IMR-90 (cell line): ENCODE results near the gene BCAS3. TPM values are rescaled to one million over a fixed set of nuclear protein-coding genes. Genes with fewer than 3 reads are reported as not detected.

Source experiments
- ATAC-seq: fragments of 200-7000 bp; cut with Tn5 transposase; 2 replicates; pipeline ENCODE4 v1.9.1; 2020; ENCODE audit warnings: low read depth, mild to moderate bottlenecking, moderate library complexity
- BruUV-seq: library from RNA; stranded (reverse); fragments of 400-500 nt; replicated peaks from 2 replicates; lab custom pipeline; 2021; lab: Mats Ljungman, UMichigan
- CTCF ChIA-PET: fragments of 300-600 bp; formaldehyde crosslinking; extraction: SDS; loops from one replicate; lab custom pipeline; 2021; ENCODE audit warnings: antibody characterized with exemption; lab: Yijun Ruan, JAX
- POLR2A ChIA-PET: fragments of 300-600 bp; sonication (Branson Sonifier 250); formaldehyde crosslinking; loops from one replicate; lab custom pipeline; 2022; ENCODE audit warnings: antibody characterized with exemption; ENCODE audit not compliant: unreplicated experiment; lab: Charles Lee
- DNase-seq: peaks from one replicate; pipeline ENCODE4 v3.0.0; 2013
- H2AFZ ChIP-seq: replicated peaks from 2 replicates; pipeline ENCODE3; 2013; ENCODE audit warnings: low read length, mild to moderate bottlenecking; ENCODE audit not compliant: poor library complexity
- H2AK5ac ChIP-seq: 2 replicates; pipeline ENCODE4 v1.6.1; 2013; ENCODE audit warnings: low read depth, low read length, inconsistent platforms
- H2AK9ac ChIP-seq: replicated peaks from 2 replicates; pipeline ENCODE3; 2013; ENCODE audit warnings: mild to moderate bottlenecking, low read depth, low read length, moderate library complexity; ENCODE audit not compliant: poor library complexity
- H2BK120ac ChIP-seq: 2 replicates; pipeline ENCODE4 v1.6.1; 2013; ENCODE audit warnings: low read depth, low read length, inconsistent platforms
- H2BK15ac ChIP-seq: 3 replicates; pipeline ENCODE4 v1.6.1; 2013; ENCODE audit warnings: low read depth, low read length, inconsistent platforms
- H2BK20ac ChIP-seq: 2 replicates; pipeline ENCODE4 v1.6.1; 2013; ENCODE audit warnings: low read depth, mild to moderate bottlenecking, inconsistent platforms, low read length, moderate library complexity
- H2BK5ac ChIP-seq: 2 replicates; pipeline ENCODE4 v1.6.1; 2013; ENCODE audit warnings: mild to moderate bottlenecking, low read depth, low read length, inconsistent platforms; ENCODE audit not compliant: poor library complexity, severe bottlenecking
- H3K14ac ChIP-seq: replicated peaks from 2 replicates; pipeline ENCODE4 v1.6.1; 2013; ENCODE audit warnings: low read depth, low read length, inconsistent platforms
- H3K18ac ChIP-seq: 2 replicates; pipeline ENCODE4 v1.6.1; 2013; ENCODE audit warnings: low read depth, low read length, control low read depth
- H3K23ac ChIP-seq: 2 replicates; pipeline ENCODE4 v1.6.1; 2013; ENCODE audit warnings: low read depth, low read length, inconsistent platforms
- H3K27ac ChIP-seq: 2 replicates; pipeline ENCODE4 v1.5.1; 2013; ENCODE audit warnings: mild to moderate bottlenecking, control low read depth, low read length; ENCODE audit not compliant: insufficient read depth
- H3K27me3 ChIP-seq: 2 replicates; pipeline ENCODE4 v1.6.1; 2013; ENCODE audit warnings: low read length; ENCODE audit not compliant: control insufficient read depth, insufficient read depth
- H3K36me3 ChIP-seq: 2 replicates; pipeline ENCODE4 v1.6.1; 2013; ENCODE audit warnings: low read length, mixed read lengths; ENCODE audit not compliant: control insufficient read depth, insufficient read depth
- H3K4ac ChIP-seq: 2 replicates; pipeline ENCODE4 v1.6.1; 2013; ENCODE audit warnings: low read depth, low read length, inconsistent platforms
- H3K4me1 ChIP-seq: 2 replicates; pipeline ENCODE4 v1.6.1; 2013; ENCODE audit warnings: low read length, mixed read lengths; ENCODE audit not compliant: control insufficient read depth, insufficient read depth
- H3K4me2 ChIP-seq: 2 replicates; pipeline ENCODE4 v1.6.1; 2013; ENCODE audit warnings: low read depth, mild to moderate bottlenecking, control low read depth, low read length, moderate library complexity
- H3K4me3 ChIP-seq: 2 replicates; pipeline ENCODE4 v1.5.1; 2013; ENCODE audit warnings: low read depth, mild to moderate bottlenecking, control low read depth, low read length, moderate library complexity; ENCODE audit not compliant: insufficient read depth
- H3K56ac ChIP-seq: 2 replicates; pipeline ENCODE4 v1.6.1; 2013; ENCODE audit warnings: low read length, inconsistent platforms; ENCODE audit not compliant: insufficient read depth; ENCODE audit errors: extremely low read depth
- H3K79me1 ChIP-seq, 2 experiments: 2 replicates each; pipeline ENCODE4 v1.6.1; 2013; ENCODE audit warnings: low read length in 2 of 2, inconsistent platforms in 1 of 2, low read depth in 1 of 2
- H3K9ac ChIP-seq: 2 replicates; pipeline ENCODE4 v1.6.1; 2013; ENCODE audit warnings: low read depth, low read length, control low read depth
- H3K9me1 ChIP-seq: 2 replicates; pipeline ENCODE4 v1.6.1; 2013; ENCODE audit warnings: low read length, inconsistent platforms; ENCODE audit not compliant: insufficient read depth
- H3K9me3 ChIP-seq: 2 replicates; pipeline ENCODE4 v1.6.1; 2013; ENCODE audit warnings: low read length; ENCODE audit not compliant: control insufficient read depth, insufficient read depth
- H4K20me1 ChIP-seq: 2 replicates; pipeline ENCODE4 v1.6.1; 2013; ENCODE audit warnings: low read length, inconsistent platforms; ENCODE audit not compliant: insufficient read depth
- H4K5ac ChIP-seq: 2 replicates; pipeline ENCODE4 v1.6.1; 2013; ENCODE audit warnings: mild to moderate bottlenecking, low read depth, low read length, control low read depth
- H4K8ac ChIP-seq, 2 experiments: 2 replicates each; pipeline ENCODE4 v1.6.1; 2013; ENCODE audit warnings: low read depth in 2 of 2, low read length in 2 of 2, control low read depth in 1 of 2, inconsistent platforms in 1 of 2
- H4K91ac ChIP-seq: 2 replicates; pipeline ENCODE4 v1.6.1; 2013; ENCODE audit warnings: low read depth, low read length, inconsistent platforms; ENCODE audit not compliant: insufficient read depth
- BHLHE40 ChIP-seq: fragments of 150-350 bp; IDR thresholded peaks from 2 replicates; pipeline ENCODE4 v1.6.1; 2016; ENCODE audit warnings: mild to moderate bottlenecking, low read depth, low read length
- CEBPB ChIP-seq: IDR thresholded peaks from 2 replicates; pipeline ENCODE4 v1.6.1; 2012; ENCODE audit warnings: low read depth, low read length, improper control_type of control experiment
- CHD1 ChIP-seq: IDR thresholded peaks from 2 replicates; pipeline ENCODE4 v1.6.1; 2012; ENCODE audit warnings: low read depth, low read length, improper control_type of control experiment
- ELK1 ChIP-seq: fragments of 150-350 bp; IDR thresholded peaks from 2 replicates; pipeline ENCODE4 v1.6.1; 2016; ENCODE audit warnings: low read depth, mild to moderate bottlenecking, low read length, moderate library complexity, borderline replicate concordance
- FOS ChIP-seq: fragments of 150-350 bp; IDR thresholded peaks from 2 replicates; pipeline ENCODE4 v1.6.1; 2016; ENCODE audit warnings: low read depth, low read length
- MAFK ChIP-seq: IDR thresholded peaks from 2 replicates; pipeline ENCODE4 v1.6.1; 2012; ENCODE audit warnings: low read depth, low read length, improper control_type of control experiment
- MAZ ChIP-seq: IDR thresholded peaks from 2 replicates; pipeline ENCODE4 v1.6.1; 2012; ENCODE audit warnings: low read depth, mild to moderate bottlenecking, low read length, improper control_type of control experiment, moderate library complexity, borderline replicate concordance
- MXI1 ChIP-seq: IDR thresholded peaks from 2 replicates; pipeline ENCODE4 v1.6.1; 2012; ENCODE audit warnings: low read depth, mild to moderate bottlenecking, low read length, moderate library complexity, borderline replicate concordance
- NFE2L2 ChIP-seq: fragments of 150-350 bp; IDR thresholded peaks from 2 replicates; pipeline ENCODE4 v1.6.1; 2016; ENCODE audit warnings: low read depth, mild to moderate bottlenecking, low read length
- POLR2A ChIP-seq: IDR thresholded peaks from 2 replicates; pipeline ENCODE4 v1.6.1; 2012; ENCODE audit warnings: mild to moderate bottlenecking, low read depth, low read length
- RAD21 ChIP-seq: IDR thresholded peaks from 2 replicates; pipeline ENCODE4 v1.6.1; 2012; ENCODE audit warnings: low read length, improper control_type of control experiment
- RCOR1 ChIP-seq: IDR thresholded peaks from 2 replicates; pipeline ENCODE4 v1.6.1; 2012; ENCODE audit warnings: mild to moderate bottlenecking, low read length, improper control_type of control experiment; ENCODE audit not compliant: insufficient replicate concordance
- RFX5 ChIP-seq: IDR thresholded peaks from 2 replicates; pipeline ENCODE4 v1.8.0; 2012; ENCODE audit warnings: low read depth, mild to moderate bottlenecking, low read length, moderate library complexity
- SMC3 ChIP-seq: fragments of 150-350 bp; IDR thresholded peaks from 2 replicates; pipeline ENCODE4 v1.6.1; 2016; ENCODE audit warnings: low read depth, mild to moderate bottlenecking, antibody characterized with exemption, low read length, moderate library complexity
- USF2 ChIP-seq: fragments of 150-350 bp; IDR thresholded peaks from 2 replicates; pipeline ENCODE4 v1.6.1; 2017; ENCODE audit warnings: mild to moderate bottlenecking, antibody characterized with exemption, low read length, low read depth
- dilution Hi-C: fragments of 300-500 bp; cut with HindIII; formaldehyde crosslinking; loops from one replicate; pipeline ENCODE4 v1.14.3; 2018; ENCODE audit warnings: low sequenced_read_pairs; ENCODE audit not compliant: unreplicated experiment
- in situ Hi-C: fragments of 300-500 bp; cut with MboI; formaldehyde crosslinking; loops from 3 replicates; pipeline ENCODE4 v1.14.3; 2019; ENCODE audit warnings: low sequenced_read_pairs, inconsistent platforms, mixed read lengths
- intact Hi-C: fragments of 100-400 bp; cut with micrococcal nuclease; formaldehyde crosslinking; loops from 2 replicates; pipeline ENCODE4 v1.10.0; 2022
- polyA plus RNA-seq, 3 experiments: library from polyadenylated mRNA; depleted of rRNA; stranded (reverse); fragments of >200 nt; gene quantifications; 2 replicates each; pipeline ENCODE4 v1.2.3, GENCODE V29; 2012; ENCODE audit warnings: low replicate concordance in 1 of 3
- total RNA-seq: library from RNA; depleted of rRNA; stranded (reverse); fragments of >200 nt; gene quantifications from 2 replicates; pipeline ENCODE4 v1.2.3, GENCODE V29; 2012
- TF ChIP-seq, protein P1 (sequence below): conservative IDR thresholded peaks from 2 replicates; pipeline ENCODE4 v1.5.1; 2012; ENCODE audit warnings: mild to moderate bottlenecking, low read depth, low read length, improper control_type of control experiment

BCAS3 gene
- total and polyA plus RNA-seq, 2 of the 4 experiments (the other 2 are of a cell fraction), result 6.3 to 27.1 TPM

GRCh38 chr17:61214753-61215152 is 537.1 kb downstream of the BCAS3 start:
- POLR2A ChIA-PET, result no interaction called here
- dilution Hi-C loops (no loop called here), in situ Hi-C loops (no loop called here), intact Hi-C loops (no loop called here)
- H4K5ac ChIP-seq, result no peak overlapping the region
- no peaks in the 10 kb centered on the region for H3K27me3 ChIP-seq
- H3K27ac ChIP-seq, result no peak overlapping the region
- no peak for DNase-seq
- no peak overlapping the region for H3K56ac ChIP-seq
- no peak overlapping the region for H3K18ac ChIP-seq
- H3K4me1 ChIP-seq, result peaks cover 17% of the 10 kb centered on the region
- no peak overlapping the region for H4K8ac ChIP-seq
- no peak for ATAC-seq
- peaks cover 0 to 10% of the 10 kb centered on the region in 2 experiments; a peak in 2 of 4 replicates for H3K79me1 ChIP-seq
- H4K91ac ChIP-seq, result no peak overlapping the region
- H3K4me2 ChIP-seq, result no peak overlapping the region
- no peak overlapping the region for H3K9ac ChIP-seq
- no peak overlapping the region for H2BK120ac ChIP-seq
- no peak overlapping the region for H3K4me3 ChIP-seq
- no peak overlapping the region for H2BK5ac ChIP-seq
- no TSS peak for BruUV-seq
- H3K23ac ChIP-seq, result no peak overlapping the region
- no peak overlapping the region for H2BK15ac ChIP-seq
- no peaks in the 10 kb centered on the region for H3K9me3 ChIP-seq
- no peak overlapping the region for H2AK9ac ChIP-seq
- no peak overlapping the region for H3K4ac ChIP-seq
- no peaks in the 10 kb centered on the region for H4K20me1 ChIP-seq
- no peaks in the 10 kb centered on the region for H3K36me3 ChIP-seq
- H3K14ac ChIP-seq, result no peak overlapping the region
- H2BK20ac ChIP-seq, result no peak overlapping the region
- no peak overlapping the region for H2AK5ac ChIP-seq
- no peak for TF ChIP-seq MXI1
- TF ChIP-seq RCOR1, result no peak
- TF ChIP-seq CHD1, result no peak
- no peak for TF ChIP-seq RFX5
- TF ChIP-seq POLR2A, result no peak
- TF ChIP-seq SMC3, result no peak
- TF ChIP-seq RAD21, result no peak
- TF ChIP-seq MAZ, result no peak
- TF ChIP-seq CEBPB, result no peak
- no peak for TF ChIP-seq NFE2L2
- TF ChIP-seq ELK1, result no peak
- TF ChIP-seq MAFK, result no peak
- no peak for TF ChIP-seq USF2
- TF ChIP-seq, protein P1, sequence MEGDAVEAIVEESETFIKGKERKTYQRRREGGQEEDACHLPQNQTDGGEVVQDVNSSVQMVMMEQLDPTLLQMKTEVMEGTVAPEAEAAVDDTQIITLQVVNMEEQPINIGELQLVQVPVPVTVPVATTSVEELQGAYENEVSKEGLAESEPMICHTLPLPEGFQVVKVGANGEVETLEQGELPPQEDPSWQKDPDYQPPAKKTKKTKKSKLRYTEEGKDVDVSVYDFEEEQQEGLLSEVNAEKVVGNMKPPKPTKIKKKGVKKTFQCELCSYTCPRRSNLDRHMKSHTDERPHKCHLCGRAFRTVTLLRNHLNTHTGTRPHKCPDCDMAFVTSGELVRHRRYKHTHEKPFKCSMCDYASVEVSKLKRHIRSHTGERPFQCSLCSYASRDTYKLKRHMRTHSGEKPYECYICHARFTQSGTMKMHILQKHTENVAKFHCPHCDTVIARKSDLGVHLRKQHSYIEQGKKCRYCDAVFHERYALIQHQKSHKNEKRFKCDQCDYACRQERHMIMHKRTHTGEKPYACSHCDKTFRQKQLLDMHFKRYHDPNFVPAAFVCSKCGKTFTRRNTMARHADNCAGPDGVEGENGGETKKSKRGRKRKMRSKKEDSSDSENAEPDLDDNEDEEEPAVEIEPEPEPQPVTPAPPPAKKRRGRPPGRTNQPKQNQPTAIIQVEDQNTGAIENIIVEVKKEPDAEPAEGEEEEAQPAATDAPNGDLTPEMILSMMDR, result no peak
- TF ChIP-seq BHLHE40, result no peak
- TF ChIP-seq FOS, result no peak
- peaks cover 9% of the 10 kb centered on the region; the same call in 1 of the 2 replicates for H3K9me1 ChIP-seq
- no peak overlapping the region for H2AFZ ChIP-seq
- CTCF ChIA-PET, result interaction anchor here (1.4 kb wide), 1 partner anchor 11 kb away, joined by 4 read pairs; no protein-coding TSS in a partner anchor
